Stimulated activated naive CD8-positive, alpha-beta T cell treated with anti-CD3 and anti-CD28 coated beads, Interleukin-15, amount 100 ng/mL, for 72 hours (primary cell): ENCODE results near the gene ERAP2.

Experiments
- ATAC-seq: fragments of 150-1000 bp; cut with Tn5 transposase; 2 replicates; pipeline ENCODE4 v1.10.0; 2021; ENCODE audit warnings: mild to moderate bottlenecking, moderate library complexity
- DNase-seq, 2 donors: peaks; one replicate each; pipeline ENCODE4 v3.0.0; 2021 to 2022
- H3K27ac Mint-ChIP-seq, 2 donors: one replicate each; pipeline ENCODE4 v1.8.0; 2022; ENCODE audit warnings: mild to moderate bottlenecking in 2 of 2, mixed read lengths in 2 of 2, moderate library complexity in 2 of 2
- H3K27me3 Mint-ChIP-seq: one replicate; pipeline ENCODE4 v1.8.0; 2022; ENCODE audit warnings: mixed read lengths
- H3K4me1 Mint-ChIP-seq: one replicate; pipeline ENCODE4 v1.8.0; 2022; ENCODE audit warnings: mild to moderate bottlenecking, mixed read lengths
- H3K4me3 Mint-ChIP-seq, 2 donors: one replicate each; pipeline ENCODE4 v1.8.0; 2022; ENCODE audit warnings: mild to moderate bottlenecking in 2 of 2, mixed read lengths in 2 of 2, moderate library complexity in 1 of 2
- H3K9me3 Mint-ChIP-seq, 2 donors: one replicate each; pipeline ENCODE4 v1.8.0; 2022; ENCODE audit warnings: mixed read lengths in 2 of 2

Gene ERAP2

GRCh38 chr5:96903300-96903699 is 27.0 kb downstream of the ERAP2 start:
- H3K4me1 Mint-ChIP-seq, result peaks cover 17% of the 10 kb centered on the region
- H3K27ac Mint-ChIP-seq, result no peak overlapping the region
- ATAC-seq (peak; percentile 60), DNase-seq (no peak)
- H3K27me3 Mint-ChIP-seq, result no peaks in the 10 kb centered on the region
- no peak overlapping the region for H3K4me3 Mint-ChIP-seq
- H3K9me3 Mint-ChIP-seq, result no peaks in the 10 kb centered on the region

GRCh38 chr5:96904054-96904931 is 28.0 kb downstream of the ERAP2 start:
- no peak overlapping the region for H3K27ac Mint-ChIP-seq
- no peaks in the 10 kb centered on the region for H3K27me3 Mint-ChIP-seq
- H3K9me3 Mint-ChIP-seq, result no peaks in the 10 kb centered on the region
- H3K4me1 Mint-ChIP-seq, result peaks cover 15% of the 10 kb centered on the region
- ATAC-seq (no peak), DNase-seq (no peak)
- H3K4me3 Mint-ChIP-seq, result no peak overlapping the region

- Mint-ChIP-seq H3K9me3 (no peaks in the 10 kb centered on the region), H3K27ac (no peak overlapping the region), H3K4me3 (no peak overlapping the region), H3K27me3 (no peaks in the 10 kb centered on the region), H3K4me1 (peaks cover 19% of the 10 kb centered on the region)
- DNase-seq, result no peak
- ATAC-seq, result no peak
These were observed 29.6 kb downstream of the ERAP2 start for GRCh38 chr5:96905864-96906263.

- ATAC-seq (no peak), DNase-seq (no peak)
- Mint-ChIP-seq H3K27me3 (no peaks in the 10 kb centered on the region), H3K9me3 (no peaks in the 10 kb centered on the region), H3K27ac (no peak overlapping the region), H3K4me1 (peaks cover 9% of the 10 kb centered on the region), H3K4me3 (no peak overlapping the region)
These were observed 32.7 kb downstream of the ERAP2 start for GRCh38 chr5:96909003-96909402.

- no peaks in the 10 kb centered on the region for H3K27me3 Mint-ChIP-seq
- no peak overlapping the region for H3K4me3 Mint-ChIP-seq
- H3K9me3 Mint-ChIP-seq, result no peaks in the 10 kb centered on the region
- no peak for ATAC-seq
- no peak overlapping the region for H3K27ac Mint-ChIP-seq
- no peak for DNase-seq
- peaks cover 9% of the 10 kb centered on the region for H3K4me1 Mint-ChIP-seq
These were observed 33.1 kb downstream of the ERAP2 start for GRCh38 chr5:96909435-96909834.

- Mint-ChIP-seq H3K4me1 (peaks cover 9% of the 10 kb centered on the region), H3K4me3 (no peak overlapping the region), H3K9me3 (no peaks in the 10 kb centered on the region), H3K27ac (peak overlapping the region in 1 of 2 donors; percentile 19), H3K27me3 (no peaks in the 10 kb centered on the region)
- DNase-seq, result no peak
- no peak for ATAC-seq
These were observed 34.8 kb downstream of the ERAP2 start for GRCh38 chr5:96911139-96911538.

- DNase-seq, result no peak
- ATAC-seq, result no peak
- H3K27ac Mint-ChIP-seq, result no peak overlapping the region
- no peak overlapping the region for H3K4me3 Mint-ChIP-seq
- no peaks in the 10 kb centered on the region for H3K9me3 Mint-ChIP-seq
- H3K4me1 Mint-ChIP-seq, result peaks cover 9% of the 10 kb centered on the region
- H3K27me3 Mint-ChIP-seq, result no peaks in the 10 kb centered on the region
These were observed 36.9 kb downstream of the ERAP2 start for GRCh38 chr5:96913233-96913632.

- H3K27ac Mint-ChIP-seq, result no peak overlapping the region
- H3K27me3 Mint-ChIP-seq, result no peaks in the 10 kb centered on the region
- DNase-seq, result peak in 1 of 2 donors; percentile 60
- H3K4me1 Mint-ChIP-seq, result peaks cover 58% of the 10 kb centered on the region
- ATAC-seq, result peak; percentile 98
- peak overlapping the region; percentile 19 to 26 for H3K4me3 Mint-ChIP-seq
- no peaks in the 10 kb centered on the region for H3K9me3 Mint-ChIP-seq
These were observed 43.5 kb downstream of the ERAP2 start for GRCh38 chr5:96919754-96920197.

- H3K4me1 Mint-ChIP-seq, result peaks cover 67% of the 10 kb centered on the region
These were observed 44.5 kb downstream of the ERAP2 start for GRCh38 chr5:96920744-96921355.

GRCh38 chr5:96922499-96923244 is 46.4 kb downstream of the ERAP2 start:
- H3K4me3 Mint-ChIP-seq, result no peak overlapping the region

More at GRCh38 chr5:96920744-96921355, 44.5 kb downstream of the ERAP2 start:
- ATAC-seq (no peak), DNase-seq (no peak)
- peak overlapping the region in 1 of 2 donors; percentile 42 for H3K4me3 Mint-ChIP-seq
- H3K27me3 Mint-ChIP-seq, result no peaks in the 10 kb centered on the region
- no peak overlapping the region for H3K27ac Mint-ChIP-seq
- no peaks in the 10 kb centered on the region for H3K9me3 Mint-ChIP-seq

GRCh38 chr5:96924016-96924443 is 47.7 kb downstream of the ERAP2 start:
- Mint-ChIP-seq H3K27me3 (no peaks in the 10 kb centered on the region), H3K9me3 (no peaks in the 10 kb centered on the region), H3K4me3 (peak overlapping the region; percentile 63 to 65), H3K27ac (peak overlapping the region; percentile 93 to 97), H3K4me1 (peaks cover 79% of the 10 kb centered on the region)
- ATAC-seq (peak; percentile 63), DNase-seq (peak in 1 of 2 donors; percentile 17)

More at GRCh38 chr5:96922499-96923244, 46.4 kb downstream of the ERAP2 start:
- Mint-ChIP-seq H3K9me3 (no peaks in the 10 kb centered on the region), H3K27me3 (no peaks in the 10 kb centered on the region), H3K4me1 (peaks cover 76% of the 10 kb centered on the region), H3K27ac (peak overlapping the region; percentile 52 to 54)
- ATAC-seq, result no peak
- DNase-seq, result no peak

- ATAC-seq (no peak), DNase-seq (no peak)
- Mint-ChIP-seq H3K27me3 (no peaks in the 10 kb centered on the region), H3K27ac (peak overlapping the region in 1 of 2 donors; percentile 49), H3K4me3 (no peak overlapping the region), H3K9me3 (no peaks in the 10 kb centered on the region), H3K4me1 (peaks cover 83% of the 10 kb centered on the region)
These were observed 50.0 kb downstream of the ERAP2 start for GRCh38 chr5:96926276-96926675.

GRCh38 chr5:96927008-96927407 is 50.7 kb downstream of the ERAP2 start:
- Mint-ChIP-seq H3K4me3 (no peak overlapping the region), H3K27me3 (no peaks in the 10 kb centered on the region), H3K4me1 (peaks cover 83% of the 10 kb centered on the region), H3K9me3 (no peaks in the 10 kb centered on the region), H3K27ac (no peak overlapping the region)
- no peak for DNase-seq
- ATAC-seq, result no peak

GRCh38 chr5:96928931-96929708 is 52.8 kb downstream of the ERAP2 start:
- Mint-ChIP-seq H3K4me3 (no peak overlapping the region), H3K9me3 (no peaks in the 10 kb centered on the region), H3K4me1 (peaks cover 77% of the 10 kb centered on the region), H3K27ac (peak overlapping the region in 1 of 2 donors; percentile 41), H3K27me3 (no peaks in the 10 kb centered on the region)
- ATAC-seq (no peak), DNase-seq (peak in 1 of 2 donors; percentile 18)

- no peak for DNase-seq
- Mint-ChIP-seq H3K27me3 (no peaks in the 10 kb centered on the region), H3K4me1 (peaks cover 68% of the 10 kb centered on the region), H3K4me3 (no peak overlapping the region), H3K27ac (no peak overlapping the region), H3K9me3 (no peaks in the 10 kb centered on the region)
- no peak for ATAC-seq
These were observed 53.8 kb downstream of the ERAP2 start for GRCh38 chr5:96930058-96930457.
